ENCODE data around the gene H2AZ2. TPM values are rescaled to one million over a fixed set of nuclear protein-coding genes. Genes with fewer than 3 reads are reported as not detected.
"Not testable (repeated sequence)": the region's sequence is repeated elsewhere in the genome, so short reads cannot be mapped to it uniquely, and the experiment has no call there.

Gene H2AZ2
- total RNA-seq, 1 donor = 122 TPM

DNA sequence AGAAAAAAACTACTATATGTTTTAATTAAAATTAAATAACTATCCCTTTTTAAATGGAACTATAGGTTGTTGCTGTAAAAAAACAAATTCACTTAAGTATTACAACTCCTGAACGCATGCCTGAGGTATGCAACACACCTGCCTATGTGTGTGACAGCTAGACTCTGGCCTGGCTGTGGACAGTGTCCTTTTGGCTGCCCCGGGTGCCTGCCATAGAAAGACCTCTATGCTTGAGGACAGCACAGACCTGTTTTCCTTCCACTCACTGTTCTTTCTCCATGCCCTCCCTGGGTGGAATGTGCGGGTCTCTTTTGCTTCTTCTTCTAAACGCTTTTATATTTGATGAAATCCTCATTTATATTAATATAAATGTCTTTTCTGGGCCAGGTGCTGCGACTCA is 57.9 kb downstream of the H2AZ2 start:
- H3K4me3 ChIP-seq (ENCODE audit: low read depth, low read length) = no peak overlapping the region
- DNase-seq (ENCODE audit: low read depth) = no peak
- TF ChIP-seq, protein P1, sequence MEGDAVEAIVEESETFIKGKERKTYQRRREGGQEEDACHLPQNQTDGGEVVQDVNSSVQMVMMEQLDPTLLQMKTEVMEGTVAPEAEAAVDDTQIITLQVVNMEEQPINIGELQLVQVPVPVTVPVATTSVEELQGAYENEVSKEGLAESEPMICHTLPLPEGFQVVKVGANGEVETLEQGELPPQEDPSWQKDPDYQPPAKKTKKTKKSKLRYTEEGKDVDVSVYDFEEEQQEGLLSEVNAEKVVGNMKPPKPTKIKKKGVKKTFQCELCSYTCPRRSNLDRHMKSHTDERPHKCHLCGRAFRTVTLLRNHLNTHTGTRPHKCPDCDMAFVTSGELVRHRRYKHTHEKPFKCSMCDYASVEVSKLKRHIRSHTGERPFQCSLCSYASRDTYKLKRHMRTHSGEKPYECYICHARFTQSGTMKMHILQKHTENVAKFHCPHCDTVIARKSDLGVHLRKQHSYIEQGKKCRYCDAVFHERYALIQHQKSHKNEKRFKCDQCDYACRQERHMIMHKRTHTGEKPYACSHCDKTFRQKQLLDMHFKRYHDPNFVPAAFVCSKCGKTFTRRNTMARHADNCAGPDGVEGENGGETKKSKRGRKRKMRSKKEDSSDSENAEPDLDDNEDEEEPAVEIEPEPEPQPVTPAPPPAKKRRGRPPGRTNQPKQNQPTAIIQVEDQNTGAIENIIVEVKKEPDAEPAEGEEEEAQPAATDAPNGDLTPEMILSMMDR (IDR thresholded peaks at IDR 0.05; ENCODE audit: insufficient read depth, low read length) = no peak

DNA sequence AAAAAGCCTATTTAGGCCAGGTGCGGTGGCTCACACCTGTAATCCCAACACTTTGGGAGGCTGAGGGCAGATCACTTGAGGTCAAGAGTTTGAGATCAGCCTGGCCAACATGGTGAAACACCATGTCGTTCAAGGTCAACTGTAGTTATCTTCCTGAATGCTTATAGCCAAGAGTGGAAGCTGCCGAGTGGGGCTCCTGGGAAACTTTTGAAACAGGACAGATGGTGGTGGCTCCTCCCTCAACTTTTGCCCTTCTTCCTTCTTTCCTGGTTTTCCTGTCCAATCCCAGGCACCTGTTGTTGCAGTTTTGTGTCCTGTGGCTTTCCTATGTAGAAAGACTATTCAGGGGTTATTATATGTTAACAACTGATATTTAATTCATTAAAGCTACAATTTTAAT is 60.1 kb downstream of the H2AZ2 start:
- TF ChIP-seq, protein P1 (IDR thresholded peaks at IDR 0.05; ENCODE audit: insufficient read depth, low read length) = no peak
- no peak overlapping the region for H3K4me3 ChIP-seq (ENCODE audit: low read depth, low read length)
- DNase-seq (ENCODE audit: low read depth) = no peak

DNA sequence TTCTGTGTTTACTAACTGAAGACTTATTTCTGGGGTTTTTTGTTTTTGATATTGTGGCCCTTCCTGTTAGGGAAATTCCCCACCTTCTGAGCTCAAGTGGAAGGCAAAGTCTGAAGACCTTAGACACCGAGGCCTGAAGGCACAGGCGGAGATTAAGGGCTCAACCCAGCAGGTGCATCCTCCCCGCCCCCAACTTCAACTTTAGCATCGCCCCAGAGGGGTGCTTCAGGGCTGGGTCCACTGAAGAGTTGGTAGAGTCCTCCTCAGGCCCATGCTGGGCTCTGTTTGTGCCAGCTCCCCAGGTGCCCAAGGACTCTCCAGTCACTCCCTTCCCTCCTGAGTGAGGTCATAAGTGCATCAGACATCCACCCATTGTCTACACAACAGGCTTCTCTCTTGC is 60.8 kb downstream of the H2AZ2 start:
- H3K4me3 ChIP-seq (ENCODE audit: low read depth, low read length) = no peak overlapping the region
- no peak for DNase-seq (ENCODE audit: low read depth)
- TF ChIP-seq, protein P1 (IDR thresholded peaks at IDR 0.05; ENCODE audit: insufficient read depth, low read length) = no peak

DNA sequence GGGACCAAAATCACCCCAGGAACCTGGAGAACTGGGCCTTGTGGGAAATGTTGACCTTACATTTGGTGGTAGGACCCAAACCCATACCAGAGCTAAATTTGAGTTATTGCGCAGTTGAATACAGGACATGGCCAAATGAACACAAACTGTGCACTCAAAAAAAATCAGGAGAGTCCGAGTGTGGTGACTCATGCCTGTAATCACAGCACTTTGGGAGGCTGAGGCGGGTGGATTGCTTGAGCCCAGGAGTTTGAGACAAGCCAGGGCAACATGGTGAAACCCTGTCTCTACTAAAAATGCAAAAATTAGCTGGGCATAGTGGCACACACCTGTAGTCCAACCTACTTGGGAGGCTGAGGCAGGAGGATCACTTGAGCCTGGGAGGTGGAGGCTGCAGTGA is 62.7 kb downstream of the H2AZ2 start:
- not testable (repeated sequence) for H3K4me3 ChIP-seq (ENCODE audit: low read depth, low read length); DNase-seq (ENCODE audit: low read depth)

DNA sequence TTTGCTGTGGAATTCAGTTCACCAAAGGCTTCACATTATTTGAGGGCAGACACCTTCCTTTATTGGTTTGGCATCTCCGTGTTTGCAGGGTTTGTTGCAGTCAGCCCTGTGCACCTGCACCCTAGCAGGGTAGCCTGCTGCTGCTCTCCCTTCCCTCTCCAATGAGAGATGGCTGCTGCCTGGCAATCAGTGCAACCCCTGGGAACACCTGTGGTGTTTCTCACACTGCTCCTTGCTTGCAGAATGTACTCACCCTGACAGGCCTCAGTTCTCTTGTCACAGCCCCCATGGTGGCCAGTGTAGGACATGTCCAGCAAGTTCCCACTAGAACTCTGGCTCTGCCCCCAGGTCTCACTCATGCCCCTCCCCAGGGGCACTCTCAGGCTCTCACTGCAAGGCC is 63.5 kb downstream of the H2AZ2 start:
- no peak overlapping the region for H3K4me3 ChIP-seq (ENCODE audit: low read depth, low read length)
- DNase-seq (ENCODE audit: low read depth) = no peak
- TF ChIP-seq, protein P1 (IDR thresholded peaks at IDR 0.05; ENCODE audit: insufficient read depth, low read length) = no peak

DNA sequence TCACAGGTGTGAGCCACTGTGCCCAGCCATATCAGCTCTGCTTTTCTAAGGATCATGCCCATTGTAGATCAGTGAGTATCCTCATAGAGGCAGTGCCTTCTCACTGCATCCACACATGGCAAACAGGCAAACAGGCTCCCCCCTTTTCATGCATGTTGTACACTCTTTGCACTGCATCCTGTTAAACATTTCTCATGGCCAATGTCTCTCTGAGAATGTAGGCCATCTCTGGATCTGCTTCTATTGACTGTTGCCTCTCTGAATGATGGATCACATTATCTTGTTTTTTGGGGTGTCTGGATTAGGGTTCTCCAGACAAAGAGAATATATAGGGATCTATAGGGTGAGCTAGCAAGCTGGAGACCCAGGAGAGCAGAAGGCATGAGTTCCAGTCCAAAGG is 64.5 kb downstream of the H2AZ2 start:
- H3K4me3 ChIP-seq (ENCODE audit: low read depth, low read length) = no peak overlapping the region
- DNase-seq (ENCODE audit: low read depth) = no peak
- TF ChIP-seq, protein P1 (IDR thresholded peaks at IDR 0.05; ENCODE audit: insufficient read depth, low read length) = no peak

DNA sequence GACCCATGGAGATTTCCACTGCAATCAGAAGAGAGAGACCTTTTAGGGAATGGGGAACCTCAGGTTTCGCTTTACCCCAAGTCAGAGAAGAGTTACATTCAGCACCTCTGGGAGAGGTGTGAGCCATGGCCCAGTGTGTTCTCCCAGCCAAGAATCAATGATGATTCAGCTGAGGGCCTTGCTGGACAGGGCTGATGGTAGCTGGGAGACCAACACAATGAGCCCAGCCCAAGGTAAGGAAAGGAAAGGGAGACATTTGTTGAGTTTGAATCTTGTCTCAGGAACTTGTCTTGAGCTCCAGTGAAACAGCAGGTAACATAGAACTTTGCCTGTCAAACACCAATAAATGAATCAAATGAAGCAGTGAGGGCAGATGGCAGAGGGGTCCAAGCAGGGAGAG is 65.4 kb downstream of the H2AZ2 start:
- DNase-seq (ENCODE audit: low read depth) = no peak
- no peak overlapping the region for H3K4me3 ChIP-seq (ENCODE audit: low read depth, low read length)
- TF ChIP-seq, protein P1 (IDR thresholded peaks at IDR 0.05; ENCODE audit: insufficient read depth, low read length) = no peak

Other genes starting within 250 kb of the H2AZ2 start
- 26.2 and 85.6 TPM in 2 replicates for gene OGDH, start 241.5 kb downstream of the H2AZ2 start, total RNA-seq (ENCODE audit: low replicate concordance)
- 2.9 and 18.3 TPM in 2 replicates for gene ZMIZ2, start 99.2 kb downstream of the H2AZ2 start, total RNA-seq (ENCODE audit: low replicate concordance)
- gene PPIA, start 51.4 kb downstream of the H2AZ2 start, total RNA-seq (ENCODE audit: low replicate concordance) = 1,562 and 2,915 TPM in 2 replicates
- 10.5 and 27.2 TPM in 2 replicates for gene PURB, start 37.4 kb upstream of the H2AZ2 start, total RNA-seq (ENCODE audit: low replicate concordance)
- 0.09 TPM in 1 of 2 replicates, not detected in the other for gene MYO1G, start 130.9 kb upstream of the H2AZ2 start, total RNA-seq (ENCODE audit: low replicate concordance)
- 20.0 and 42.9 TPM in 2 replicates for gene CCM2, start 152.1 kb upstream of the H2AZ2 start, total RNA-seq (ENCODE audit: low replicate concordance)
- gene NACAD, start 240.9 kb upstream of the H2AZ2 start, total RNA-seq (ENCODE audit: low replicate concordance) = 3.6 and 5.5 TPM in 2 replicates

Measured in fibroblast of the aortic adventitia (primary cell).